ENCODE data around the gene TRIM68. TPM values are rescaled to one million over a fixed set of nuclear protein-coding genes. Genes with fewer than 3 reads are reported as not detected.
A peak's percentile ranks its signal among the peaks of the same experiment; 100 is the strongest.

Gene TRIM68, protein sequence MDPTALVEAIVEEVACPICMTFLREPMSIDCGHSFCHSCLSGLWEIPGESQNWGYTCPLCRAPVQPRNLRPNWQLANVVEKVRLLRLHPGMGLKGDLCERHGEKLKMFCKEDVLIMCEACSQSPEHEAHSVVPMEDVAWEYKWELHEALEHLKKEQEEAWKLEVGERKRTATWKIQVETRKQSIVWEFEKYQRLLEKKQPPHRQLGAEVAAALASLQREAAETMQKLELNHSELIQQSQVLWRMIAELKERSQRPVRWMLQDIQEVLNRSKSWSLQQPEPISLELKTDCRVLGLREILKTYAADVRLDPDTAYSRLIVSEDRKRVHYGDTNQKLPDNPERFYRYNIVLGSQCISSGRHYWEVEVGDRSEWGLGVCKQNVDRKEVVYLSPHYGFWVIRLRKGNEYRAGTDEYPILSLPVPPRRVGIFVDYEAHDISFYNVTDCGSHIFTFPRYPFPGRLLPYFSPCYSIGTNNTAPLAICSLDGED
- polyA plus RNA-seq (4.9 to 7.0 TPM (median 6.5 TPM) in 3 replicates), polyA minus RNA-seq (1.1 to 6.3 TPM (median 4.5 TPM) in 3 replicates)
- polyA plus RNA-seq (2011; ENCODE audit: low read depth): 1.9 TPM
- polyA plus RNA-seq (2011; cell fraction: cytosol; rRNA removed): 4.7 and 4.8 TPM in 2 replicates
- polyA plus RNA-seq (2011; cell fraction: nucleus; rRNA removed): 12.4 and 13.0 TPM in 2 replicates
- 2.9 and 5.6 TPM in 2 replicates for polyA plus RNA-seq (2012; ENCODE audit: low replicate concordance)
- 3.1 TPM for polyA minus RNA-seq (2011; cell fraction: cytosol; rRNA and poly(A)+ RNA removed)
- polyA minus RNA-seq (2011; cell fraction: nucleus; rRNA and poly(A)+ RNA removed): 3.2 and 4.8 TPM in 2 replicates

DNA sequence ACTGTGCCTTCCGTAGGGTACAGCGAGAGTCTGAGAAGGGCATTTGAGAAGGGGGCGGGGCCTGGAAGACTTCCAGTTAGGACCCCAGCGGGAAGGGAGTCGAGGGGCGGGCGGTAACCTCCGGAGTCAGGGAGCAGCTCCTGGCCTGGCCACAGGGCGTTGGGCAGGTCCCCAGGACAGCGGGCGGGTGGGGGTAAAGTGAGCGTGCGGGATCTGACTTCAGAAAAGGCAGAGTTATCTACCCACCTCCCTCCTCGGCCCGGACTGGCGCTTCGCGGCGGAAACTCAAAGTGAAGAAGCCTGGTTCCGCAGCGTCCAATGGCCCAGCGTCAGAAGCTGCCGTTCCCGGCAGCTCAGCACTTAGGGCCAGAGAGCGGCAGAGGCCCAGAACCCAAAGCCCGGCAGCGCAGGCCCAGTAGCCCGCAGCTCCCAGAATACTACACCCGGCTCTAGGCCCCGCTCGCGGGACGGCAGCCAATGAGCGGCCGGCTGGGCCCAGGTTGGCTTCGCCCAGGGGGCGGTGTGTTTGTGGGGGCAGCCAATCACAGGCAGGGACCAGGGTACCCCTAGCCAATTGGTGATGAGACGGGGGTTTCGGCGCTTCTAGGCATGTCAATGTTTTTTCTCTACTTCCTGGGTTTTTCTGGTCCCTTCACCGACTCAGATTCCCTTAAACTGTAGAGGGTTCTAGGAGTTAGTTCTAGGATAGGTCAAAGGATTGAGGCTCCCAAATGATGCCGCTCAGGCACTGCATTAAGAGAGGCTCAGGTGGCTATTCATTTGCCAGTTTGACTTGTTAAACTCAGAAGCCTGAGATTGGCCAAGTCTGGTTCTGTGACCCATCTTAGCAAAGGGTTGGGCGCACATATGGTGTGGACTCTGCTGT lies at the start of gene TRIM68:
Gene TRIM68, minus strand, starts transcription at position 451 of the 886 bp plus-strand sequence. CDS start 2,727 bp downstream, outside the sequence.
- Histone ChIP-seq H3K4me1 (ENCODE audit: control insufficient read depth, extremely low read depth, insufficient read depth, low read length) (peaks cover 7% of the 10 kb centered on the region), H3K9ac (ENCODE audit: control insufficient read depth, extremely low read depth, insufficient read depth, low read length) (peak within 1 kb of the TSS; percentile 82), H3K36me3 (ENCODE audit: control insufficient read depth in 2 of 2, extremely low read depth in 1 of 2, insufficient read depth in 2 of 2, low read length in 2 of 2) (peaks cover 0 to 4% of the 10 kb centered on the region in 2 experiments), H4K20me1 (ENCODE audit: control insufficient read depth, extremely low read depth, insufficient read depth, low read length) (no peaks in the 10 kb centered on the region), H3K27me3 (ENCODE audit: control insufficient read depth, extremely low read depth, insufficient read depth, low read length) (no peaks in the 10 kb centered on the region), H3K9me1 (ENCODE audit: control insufficient read depth, extremely low read depth, insufficient read depth, low read length) (no peaks in the 10 kb centered on the region), H3K4me2 (ENCODE audit: control insufficient read depth, extremely low read depth, insufficient read depth, low read depth, low read length) (peak within 1 kb of the TSS; percentile 87), H3K27ac (ENCODE audit: control insufficient read depth, insufficient read depth, low read length) (peak within 1 kb of the TSS; percentile 75), H3K9me3 (ENCODE audit: control insufficient read depth, low read depth, low read length) (no peaks in the 10 kb centered on the region), H2AFZ (ENCODE audit: control insufficient read depth, low read length) (peak within 1 kb of the TSS; percentile 94), H3K79me2 (ENCODE audit: control insufficient read depth, insufficient read depth, low read length) (no peaks in the 10 kb centered on the region), H3K4me3 (ENCODE audit: control insufficient read depth in 2 of 3, extremely low read depth in 1 of 3, insufficient read depth in 2 of 3, low read depth in 1 of 3, low read length in 3 of 3) (peak within 1 kb of the TSS; percentile 72 to 74 (median 73))
- dilution Hi-C loops (cut with MboI; ENCODE audit: extremely low pct_ligation_motif_present, low sequenced_read_pairs): no loop called here
- DNase-seq (ENCODE audit: low read depth, low spot score) (no peak), FAIRE-seq (peak; percentile 87)
- TF ChIP-seq, protein P1, sequence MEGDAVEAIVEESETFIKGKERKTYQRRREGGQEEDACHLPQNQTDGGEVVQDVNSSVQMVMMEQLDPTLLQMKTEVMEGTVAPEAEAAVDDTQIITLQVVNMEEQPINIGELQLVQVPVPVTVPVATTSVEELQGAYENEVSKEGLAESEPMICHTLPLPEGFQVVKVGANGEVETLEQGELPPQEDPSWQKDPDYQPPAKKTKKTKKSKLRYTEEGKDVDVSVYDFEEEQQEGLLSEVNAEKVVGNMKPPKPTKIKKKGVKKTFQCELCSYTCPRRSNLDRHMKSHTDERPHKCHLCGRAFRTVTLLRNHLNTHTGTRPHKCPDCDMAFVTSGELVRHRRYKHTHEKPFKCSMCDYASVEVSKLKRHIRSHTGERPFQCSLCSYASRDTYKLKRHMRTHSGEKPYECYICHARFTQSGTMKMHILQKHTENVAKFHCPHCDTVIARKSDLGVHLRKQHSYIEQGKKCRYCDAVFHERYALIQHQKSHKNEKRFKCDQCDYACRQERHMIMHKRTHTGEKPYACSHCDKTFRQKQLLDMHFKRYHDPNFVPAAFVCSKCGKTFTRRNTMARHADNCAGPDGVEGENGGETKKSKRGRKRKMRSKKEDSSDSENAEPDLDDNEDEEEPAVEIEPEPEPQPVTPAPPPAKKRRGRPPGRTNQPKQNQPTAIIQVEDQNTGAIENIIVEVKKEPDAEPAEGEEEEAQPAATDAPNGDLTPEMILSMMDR (optimal IDR thresholded peaks at IDR 0.05 in 1 of 3, IDR thresholded peaks at IDR 0.05 in 1 of 3, conservative IDR thresholded peaks at IDR 0.05 in 1 of 3; ENCODE audit: extremely low read depth in 1 of 3, insufficient read depth in 2 of 3, low read length in 3 of 3): no peak
- TF ChIP-seq EZH2 (IDR thresholded peaks at IDR 0.05; ENCODE audit: low read length): no peak

DNA sequence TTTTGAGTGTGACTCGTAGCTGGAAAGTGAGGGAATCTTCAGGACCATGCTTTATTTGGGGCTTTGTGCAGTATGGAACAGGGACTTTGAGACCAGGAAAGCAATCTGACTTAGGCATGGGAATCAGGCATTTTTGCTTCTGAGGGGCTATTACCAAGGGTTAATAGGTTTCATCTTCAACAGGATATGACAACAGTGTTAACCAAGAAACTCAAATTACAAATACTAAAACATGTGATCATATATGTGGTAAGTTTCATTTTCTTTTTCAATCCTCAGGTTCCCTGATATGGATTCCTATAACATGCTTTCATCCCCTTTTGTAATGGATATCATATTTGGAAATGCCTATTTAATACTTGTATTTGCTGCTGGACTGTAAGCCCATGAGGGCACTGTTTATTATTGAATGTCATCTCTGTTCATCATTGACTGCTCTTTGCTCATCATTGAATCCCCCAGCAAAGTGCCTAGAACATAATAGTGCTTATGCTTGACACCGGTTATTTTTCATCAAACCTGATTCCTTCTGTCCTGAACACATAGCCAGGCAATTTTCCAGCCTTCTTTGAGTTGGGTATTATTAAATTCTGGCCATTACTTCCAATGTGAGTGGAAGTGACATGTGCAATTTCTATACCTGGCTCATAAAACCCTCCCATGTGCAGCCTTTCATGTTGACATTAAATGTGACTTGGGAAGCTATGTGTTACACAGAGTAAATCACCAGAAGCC lies 46.8 kb upstream of the TRIM68 start:
- H3K9me1 ChIP-seq (ENCODE audit: control insufficient read depth, extremely low read depth, insufficient read depth, low read length): no peaks in the 10 kb centered on the region
- dilution Hi-C loops (cut with MboI; ENCODE audit: extremely low pct_ligation_motif_present, low sequenced_read_pairs): no loop called here
- no peak overlapping the region for H3K4me2 ChIP-seq (ENCODE audit: control insufficient read depth, extremely low read depth, insufficient read depth, low read depth, low read length)
- H4K20me1 ChIP-seq (ENCODE audit: control insufficient read depth, extremely low read depth, insufficient read depth, low read length): no peaks in the 10 kb centered on the region
- H3K27ac ChIP-seq (ENCODE audit: control insufficient read depth, insufficient read depth, low read length): no peak overlapping the region
- TF ChIP-seq, protein P1 (optimal IDR thresholded peaks at IDR 0.05 in 1 of 3, IDR thresholded peaks at IDR 0.05 in 1 of 3, conservative IDR thresholded peaks at IDR 0.05 in 1 of 3; ENCODE audit: extremely low read depth in 1 of 3, insufficient read depth in 2 of 3, low read length in 3 of 3): no peak
- TF ChIP-seq EZH2 (IDR thresholded peaks at IDR 0.05; ENCODE audit: low read length): no peak
- H2AFZ ChIP-seq (ENCODE audit: control insufficient read depth, low read length): no peak overlapping the region
- H3K9ac ChIP-seq (ENCODE audit: control insufficient read depth, extremely low read depth, insufficient read depth, low read length): no peak overlapping the region
- DNase-seq (ENCODE audit: low read depth, low spot score): no peak
- H3K36me3 ChIP-seq (ENCODE audit: control insufficient read depth in 2 of 2, extremely low read depth in 1 of 2, insufficient read depth in 2 of 2, low read length in 2 of 2): no peaks in the 10 kb centered on the region
- H3K79me2 ChIP-seq (ENCODE audit: control insufficient read depth, insufficient read depth, low read length): no peaks in the 10 kb centered on the region
- FAIRE-seq: no peak
- no peaks in the 10 kb centered on the region for H3K9me3 ChIP-seq (ENCODE audit: control insufficient read depth, low read depth, low read length)
- H3K4me3 ChIP-seq (ENCODE audit: control insufficient read depth in 2 of 3, extremely low read depth in 1 of 3, insufficient read depth in 2 of 3, low read depth in 1 of 3, low read length in 3 of 3): no peak overlapping the region
- no peaks in the 10 kb centered on the region for H3K4me1 ChIP-seq (ENCODE audit: control insufficient read depth, extremely low read depth, insufficient read depth, low read length)
- H3K27me3 ChIP-seq (ENCODE audit: control insufficient read depth, extremely low read depth, insufficient read depth, low read length): peaks cover 3% of the 10 kb centered on the region
